NCI-H2227 treated with DMSO at 0.1 percent for 48 hours (cell line): Measurements from ENCODE around the gene DCDC2C.

Experiments
- DNase-seq: peaks from one replicate; lab custom pipeline; 2025; lab: John Stamatoyannopoulos, UW

The DCDC2C gene

DNA sequence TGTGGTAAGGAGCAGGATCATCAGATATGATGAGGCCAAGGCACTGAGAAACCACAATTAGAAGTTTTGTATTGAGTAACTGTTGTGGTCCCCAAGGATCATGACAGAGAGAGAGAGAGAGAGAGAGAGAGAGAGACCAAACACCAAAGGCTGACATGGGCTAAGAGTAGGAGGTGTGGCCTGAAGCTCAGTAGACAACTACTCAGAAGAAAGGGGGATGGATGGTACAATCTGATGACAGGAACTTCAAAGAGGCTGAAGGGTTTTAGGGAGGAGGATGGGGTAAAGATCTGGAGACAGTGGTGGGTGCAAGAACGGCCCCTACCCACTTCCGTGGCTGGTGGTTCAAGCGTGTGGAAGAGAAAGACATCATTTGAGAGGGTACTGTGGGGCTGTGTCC lies 135.0 kb downstream of the DCDC2C start:
- no peak for DNase-seq

DNA sequence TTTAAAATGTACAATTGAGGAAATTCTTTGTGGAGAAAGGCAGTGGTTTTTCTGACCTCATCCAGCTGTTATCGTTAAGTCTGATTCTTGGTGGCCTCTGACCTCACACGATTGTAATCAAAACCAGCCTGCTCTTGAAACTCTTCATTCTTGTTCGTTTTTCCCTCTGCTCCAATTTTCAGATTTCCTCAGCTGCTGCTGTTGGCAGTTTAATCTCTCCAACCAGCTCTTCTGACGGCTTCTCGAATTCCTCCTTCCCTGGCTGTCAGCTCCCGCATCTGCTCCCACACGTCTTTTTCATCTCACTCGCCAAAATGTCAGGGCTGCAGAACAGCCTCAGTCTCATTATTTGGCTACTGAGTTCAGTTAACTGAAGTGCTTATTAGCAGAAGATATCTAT lies 136.1 kb downstream of the DCDC2C start:
- no peak for DNase-seq

DNA sequence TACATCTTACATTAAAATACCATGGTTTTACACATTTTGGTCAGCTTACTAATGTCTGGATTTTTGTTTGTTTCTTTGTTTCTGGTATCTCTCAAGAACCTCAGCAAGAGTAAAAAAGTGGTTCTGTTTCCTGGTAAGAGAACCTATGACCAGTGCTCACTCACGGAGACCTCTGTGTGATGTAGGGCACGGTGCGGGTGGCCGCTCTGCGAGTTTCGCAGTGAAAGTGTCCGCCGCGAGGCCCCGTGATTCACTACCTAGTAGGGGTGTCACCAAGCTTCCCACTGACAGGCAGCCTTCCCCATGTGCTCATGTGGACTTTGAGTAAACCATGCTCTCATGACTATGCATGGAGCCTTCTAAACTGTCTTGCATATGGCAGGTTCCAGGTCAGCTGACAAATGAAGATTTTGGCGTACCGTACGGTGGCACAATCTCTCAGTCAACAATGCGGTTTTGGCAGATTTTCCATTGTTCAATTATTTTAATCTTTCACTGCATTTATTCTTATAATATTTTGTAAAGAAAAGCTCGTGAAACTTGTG lies 137.3 kb downstream of the DCDC2C start:
- DNase-seq, result no peak

DNA sequence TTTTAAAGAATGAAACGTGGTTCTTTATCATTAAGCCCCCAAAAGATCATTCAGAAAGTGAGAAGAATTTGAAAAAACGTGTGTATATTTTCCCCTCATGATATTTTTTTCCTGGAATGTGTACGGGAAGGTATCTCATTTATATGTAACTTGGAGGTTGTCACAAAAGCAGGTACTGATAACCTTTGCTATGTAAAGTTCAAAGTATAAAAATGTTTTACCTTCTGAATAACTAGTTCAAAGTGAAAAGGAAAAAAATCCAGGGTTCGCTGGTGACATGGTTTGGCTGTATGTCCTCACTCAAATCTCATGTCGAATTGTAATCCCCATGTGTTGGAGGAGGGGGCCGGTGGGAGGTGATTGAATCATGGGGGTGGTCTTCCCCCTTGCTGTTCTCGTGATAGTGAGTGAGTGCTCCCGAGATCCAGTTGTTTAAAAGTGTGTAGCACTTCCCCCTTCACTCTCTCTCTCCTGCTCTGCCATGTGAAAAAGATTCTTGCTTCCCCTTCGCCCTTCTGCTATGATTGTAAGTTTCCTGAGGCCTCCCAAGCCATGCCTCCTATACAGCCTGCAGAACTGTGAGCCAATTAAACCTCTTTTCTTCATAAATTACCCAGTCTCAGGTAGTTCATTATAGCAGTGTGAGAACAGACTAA lies 144.2 kb downstream of the DCDC2C start:
- no peak for DNase-seq

DNA sequence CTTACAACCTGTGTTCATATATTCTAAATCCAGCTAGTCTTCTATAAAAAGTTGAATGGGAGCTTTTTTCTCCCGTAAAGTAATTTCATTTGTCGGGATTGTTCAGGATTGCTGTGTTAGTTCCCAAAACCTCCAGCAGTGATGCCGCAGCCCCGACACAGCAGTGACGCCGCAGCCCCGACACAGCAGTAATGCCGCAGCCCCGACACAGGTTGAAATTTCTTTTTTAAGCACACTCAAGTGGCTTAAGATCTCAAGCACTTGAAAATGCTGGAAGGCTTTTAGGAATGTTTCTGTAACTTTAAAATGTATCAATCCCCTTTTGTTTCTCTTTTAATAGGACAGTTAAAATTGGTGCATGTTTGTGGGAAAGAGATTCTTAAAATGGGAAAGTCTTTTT lies 145.4 kb downstream of the DCDC2C start:
- DNase-seq, result no peak

DNA sequence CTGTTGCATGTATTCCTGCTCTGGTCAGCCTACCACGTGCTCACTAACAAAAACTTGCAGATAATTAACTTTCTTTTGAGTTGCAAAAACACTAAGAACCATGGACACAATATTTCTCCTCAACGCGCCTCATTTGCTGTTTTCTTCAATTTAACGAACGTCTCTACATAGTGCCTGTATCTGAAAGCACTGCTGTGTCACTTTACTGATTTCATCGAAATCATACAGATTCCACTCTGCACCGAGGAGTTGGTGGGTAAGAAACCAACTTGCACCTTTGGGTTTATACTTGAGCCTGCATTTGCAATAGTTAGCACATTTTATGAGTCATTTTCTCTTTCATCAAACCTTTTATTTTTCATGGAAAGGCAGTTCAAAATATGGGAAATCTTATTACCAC lies 145.8 kb downstream of the DCDC2C start:
- DNase-seq, result no peak

DNA sequence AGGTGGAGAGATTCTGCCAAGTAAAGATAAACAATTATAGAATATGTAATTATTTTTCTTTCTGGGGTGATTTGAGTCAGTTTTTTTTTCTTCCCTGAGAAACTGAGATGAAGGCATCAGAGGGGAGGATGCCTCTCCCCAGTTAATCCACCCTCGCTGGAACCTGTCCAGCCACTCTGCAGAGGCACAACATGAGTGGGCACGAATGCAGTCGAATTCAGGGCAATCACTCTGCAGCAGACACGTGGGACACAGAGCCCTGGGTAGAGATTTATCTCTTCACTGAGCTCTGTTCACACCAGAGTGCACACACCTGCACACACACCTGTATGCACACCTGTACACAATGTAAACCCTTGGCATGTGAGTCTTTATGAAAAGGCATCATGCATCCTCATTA lies 154.2 kb downstream of the DCDC2C start:
- DNase-seq, result peak; percentile 70

DNA sequence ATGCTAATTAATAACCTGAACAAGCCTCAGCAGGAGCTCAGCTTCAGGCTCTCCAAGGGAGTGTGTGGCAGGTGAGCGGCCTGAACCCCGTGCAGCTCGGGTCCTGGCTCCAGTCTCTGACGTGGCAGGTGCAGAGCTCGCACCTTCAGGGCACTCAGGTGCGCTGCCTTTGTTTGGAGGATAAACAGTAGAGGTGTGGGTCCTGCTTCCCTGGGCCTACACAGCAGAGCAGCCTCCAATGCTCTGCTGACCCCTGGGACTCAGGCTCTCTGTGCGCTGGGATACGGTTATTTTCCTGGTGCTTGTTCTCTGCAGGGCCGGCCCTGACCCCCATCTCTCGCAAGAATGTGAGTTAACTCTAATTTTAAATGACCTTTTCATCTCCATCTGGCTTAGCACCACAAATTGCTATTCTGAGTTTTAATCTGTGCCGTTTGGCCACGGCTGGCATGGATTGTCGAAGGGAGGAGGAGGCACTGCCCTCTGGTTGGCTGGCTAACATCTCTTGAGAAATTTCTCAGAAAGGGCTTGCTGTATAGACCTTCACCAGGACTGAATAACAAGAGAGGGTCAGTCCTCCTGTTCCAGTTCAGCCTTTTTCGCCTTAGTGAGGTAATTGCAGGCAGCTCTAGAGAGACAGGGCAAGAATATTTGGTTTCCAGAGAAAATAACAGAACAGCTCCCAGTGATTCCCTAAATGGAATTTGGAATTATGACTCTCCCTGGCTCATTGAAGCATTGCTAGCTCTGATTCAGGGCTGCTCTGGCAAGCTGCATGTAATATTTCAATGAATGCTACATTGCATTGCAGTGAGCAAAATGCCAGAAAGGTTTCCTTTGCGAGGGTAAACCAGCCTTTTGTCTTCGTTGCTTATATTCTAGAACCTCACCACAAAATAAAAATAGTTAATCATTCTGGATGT lies 161.8 kb downstream of the DCDC2C start:
- DNase-seq, result no peak

DNA sequence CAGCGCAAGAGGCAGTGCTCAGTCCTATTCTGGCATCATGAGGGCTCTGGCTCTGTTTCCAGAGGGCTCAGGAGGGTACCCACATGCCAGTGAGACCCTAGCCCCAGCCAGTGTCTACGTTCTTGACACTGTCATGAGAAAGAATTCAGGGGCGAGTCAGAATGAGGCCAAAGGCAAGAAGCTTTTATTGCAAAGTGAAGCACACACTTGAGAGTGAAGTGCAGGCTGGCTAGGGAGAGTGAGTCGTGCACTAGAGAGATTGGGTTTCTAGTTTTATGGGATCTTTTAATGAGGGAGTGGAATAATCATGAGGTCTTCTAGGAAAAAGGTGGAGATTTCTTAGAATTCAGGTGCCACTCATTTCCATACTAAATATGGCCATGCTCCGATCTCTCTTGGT lies 164.1 kb downstream of the DCDC2C start:
- DNase-seq, result no peak

DNA sequence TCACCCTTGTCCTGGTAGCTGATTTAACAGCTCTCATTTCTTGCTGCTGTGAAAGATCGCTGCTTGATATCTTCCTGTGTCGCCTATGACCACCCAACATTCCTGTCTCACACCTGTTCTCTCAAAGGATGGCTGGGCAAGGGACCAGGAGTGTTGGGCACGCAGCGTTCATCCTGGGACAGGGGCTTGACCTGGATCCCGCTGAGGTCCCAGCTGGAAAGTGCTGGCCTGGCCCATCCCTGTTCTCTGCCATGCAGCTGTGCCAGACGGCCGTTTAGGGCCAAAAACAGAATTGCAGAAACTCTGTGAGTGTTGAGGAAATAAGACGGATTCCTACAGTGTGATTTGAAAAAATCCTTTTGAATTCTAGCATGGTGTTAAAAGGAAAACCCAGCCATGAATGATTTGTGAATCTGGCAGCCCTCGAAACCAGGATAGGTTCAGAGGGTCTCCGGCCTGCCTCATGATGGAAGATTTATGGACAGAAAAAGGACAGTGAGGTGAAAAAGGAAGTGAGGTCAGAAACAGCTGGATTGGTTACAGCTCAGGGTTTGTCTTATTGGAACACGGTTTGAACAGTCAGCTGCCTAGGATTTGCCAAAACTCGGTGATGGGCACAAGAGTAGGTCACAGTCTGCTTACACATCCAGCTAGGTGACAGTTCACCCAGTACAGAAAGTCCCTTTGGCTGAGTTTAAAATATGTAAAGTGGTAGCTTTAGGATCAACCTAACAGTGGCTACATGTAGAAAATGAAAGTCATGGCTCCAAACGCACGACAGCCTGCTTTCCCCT lies 164.8 kb downstream of the DCDC2C start:
- no peak for DNase-seq

DNA sequence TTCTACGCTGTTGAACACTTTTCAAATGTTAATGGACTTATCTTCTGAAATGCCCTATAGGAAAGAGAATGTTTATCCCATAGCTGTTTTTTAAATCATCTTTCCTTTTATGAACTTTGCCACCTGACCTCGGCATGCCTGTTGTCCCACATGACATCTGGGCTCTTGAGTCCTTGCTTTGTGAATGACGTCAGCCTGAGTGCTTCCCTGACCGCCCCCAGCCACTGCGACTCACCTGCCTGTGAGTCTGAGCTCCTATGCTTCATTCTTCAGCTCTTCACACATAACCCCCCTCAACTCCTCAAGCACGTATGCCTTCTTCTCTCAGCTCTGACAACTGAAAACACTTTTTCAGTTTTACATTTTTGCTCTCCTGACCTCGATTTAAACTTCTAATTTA lies 166.8 kb downstream of the DCDC2C start:
- no peak for DNase-seq

DNA sequence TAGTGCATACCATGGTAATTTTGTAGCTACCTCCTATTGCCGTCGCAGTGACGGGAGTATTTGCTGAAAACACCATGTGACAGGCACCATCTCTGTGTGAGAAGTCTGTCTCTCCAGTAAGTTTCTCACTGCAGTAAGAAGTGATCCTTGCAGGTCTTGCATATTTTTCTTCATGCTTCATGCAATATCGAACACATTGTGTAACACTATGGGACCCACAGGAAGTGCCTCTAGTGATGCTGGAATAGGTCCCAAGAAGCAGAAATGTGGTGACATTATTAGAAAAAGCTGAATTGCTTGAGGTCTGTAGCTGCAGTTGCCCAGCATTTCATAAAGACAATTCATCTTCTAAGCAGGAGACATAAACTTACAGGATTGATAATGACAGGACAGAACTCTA lies 167.6 kb downstream of the DCDC2C start:
- DNase-seq, result no peak

DNA sequence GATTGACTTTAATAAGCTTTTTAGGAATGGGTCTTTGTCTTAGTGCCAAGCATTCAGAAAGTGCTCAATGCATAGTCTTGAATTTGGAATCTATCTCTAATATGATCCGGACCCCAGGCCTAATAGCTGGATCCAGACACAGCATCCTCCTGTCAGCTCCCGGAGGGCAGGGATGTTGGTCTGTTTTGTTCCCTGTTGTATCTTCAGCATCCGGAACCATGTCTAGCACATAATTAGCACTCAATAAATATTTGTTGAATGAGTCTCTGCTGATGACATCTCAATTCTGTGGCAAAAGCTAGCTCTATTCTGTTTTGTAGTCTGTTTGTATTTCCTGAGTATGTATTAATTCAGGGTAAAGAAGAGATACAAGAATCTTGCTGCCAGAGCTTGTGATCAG lies 169.1 kb downstream of the DCDC2C start:
- no peak for DNase-seq

DNA sequence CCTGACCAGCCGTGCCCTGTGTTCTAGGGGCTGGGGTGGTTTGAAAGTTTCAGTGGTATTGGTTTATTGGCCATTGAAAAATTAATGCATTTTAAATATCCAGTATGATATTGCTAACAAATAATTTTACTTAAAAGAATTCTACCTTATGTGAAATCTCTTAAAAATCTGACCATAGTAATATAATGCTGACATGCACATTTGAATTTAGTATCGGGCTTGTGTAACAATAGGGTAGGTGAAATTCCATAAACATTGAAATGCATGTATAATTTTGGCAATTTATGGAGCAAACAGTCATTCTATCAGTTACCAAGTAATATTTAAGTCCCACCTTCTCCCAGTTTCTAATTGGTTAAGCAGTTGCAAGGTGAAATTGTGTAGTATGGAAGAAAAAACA lies 170.5 kb downstream of the DCDC2C start:
- DNase-seq, result no peak

DNA sequence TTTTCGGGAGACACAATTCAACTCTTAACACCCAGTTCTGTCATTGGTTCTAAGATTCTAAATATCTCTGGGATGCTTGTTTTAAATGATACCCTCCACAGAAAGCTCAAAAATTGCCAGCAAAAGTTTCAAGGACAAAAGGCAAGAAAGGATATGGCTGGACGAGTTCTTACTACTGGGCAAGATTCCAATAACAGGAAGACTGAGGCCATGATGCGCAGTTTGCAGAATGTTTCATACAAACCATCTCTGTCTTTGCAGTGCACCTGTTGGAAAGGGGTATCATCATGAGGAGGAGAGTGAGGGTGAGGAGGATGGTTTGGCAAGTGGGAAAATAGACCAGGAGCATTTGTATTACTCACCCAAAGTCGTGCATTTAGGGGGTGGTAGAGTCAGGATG lies 172.8 kb downstream of the DCDC2C start:
- DNase-seq, result no peak

DNA sequence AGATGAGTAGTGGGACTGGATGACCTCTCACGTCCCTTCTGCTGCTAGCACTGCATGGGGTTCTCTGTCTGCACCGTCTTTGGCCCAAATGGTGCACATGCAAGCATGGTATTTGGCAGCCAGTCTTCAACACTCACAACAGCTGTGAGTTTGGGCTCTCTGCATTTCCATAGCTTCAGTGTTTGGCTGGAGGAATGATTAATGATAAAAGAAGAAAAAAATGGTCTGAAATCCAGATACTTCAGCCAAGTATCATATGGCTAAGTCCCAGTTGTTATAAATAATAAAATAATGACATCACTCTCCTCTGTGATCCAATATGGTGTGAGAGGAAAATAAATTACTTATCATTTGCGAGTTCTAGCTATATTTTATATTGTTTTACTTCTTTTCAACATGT lies 173.3 kb downstream of the DCDC2C start:
- no peak for DNase-seq

DNA sequence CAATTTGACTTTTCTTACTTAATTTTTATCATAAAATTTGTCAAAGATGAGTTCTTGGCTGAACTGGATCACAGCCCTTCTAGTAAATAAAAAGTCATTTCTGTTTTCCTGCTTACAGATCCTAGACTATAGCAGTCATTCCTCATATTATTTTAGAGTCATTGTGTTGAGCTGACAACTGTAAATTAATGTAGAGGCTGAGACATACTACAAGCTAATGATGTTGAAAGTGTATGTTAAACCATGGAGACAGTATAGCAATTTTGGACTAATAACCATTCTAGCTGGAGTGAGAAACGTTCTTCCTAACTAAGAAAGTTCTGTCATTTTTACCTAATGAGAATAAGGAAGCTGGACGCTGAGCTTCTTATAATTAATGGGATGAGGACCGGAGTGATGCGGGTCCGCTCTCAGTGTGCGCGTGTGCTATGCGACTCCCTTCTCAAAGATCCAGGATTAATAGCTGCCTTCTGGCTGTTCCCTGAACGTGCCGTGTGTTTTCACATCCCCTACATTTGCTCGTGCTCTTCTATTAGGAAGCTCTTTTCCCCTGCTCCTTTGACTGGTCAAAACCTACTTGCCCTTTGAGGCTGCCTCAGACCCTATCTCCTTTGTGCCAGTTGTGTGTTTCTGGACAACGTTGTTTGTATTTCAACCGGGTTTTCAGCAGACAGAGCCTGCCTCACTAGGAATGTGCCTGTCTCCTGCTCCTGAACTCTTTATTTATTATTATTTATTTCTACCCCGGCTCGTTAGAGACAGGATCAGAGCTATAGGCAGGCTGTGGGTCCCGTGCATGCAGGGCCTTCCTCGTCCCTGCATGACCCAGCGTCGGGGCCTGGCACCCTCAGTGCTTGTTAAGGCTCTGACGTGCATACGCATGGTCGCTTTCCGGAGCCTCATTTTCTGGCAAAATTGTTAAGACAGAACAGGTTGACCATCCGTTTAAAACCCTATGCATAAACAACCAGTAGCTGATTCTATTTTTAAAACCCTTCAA lies 182.6 kb downstream of the DCDC2C start:
- DNase-seq, result no peak

DNA sequence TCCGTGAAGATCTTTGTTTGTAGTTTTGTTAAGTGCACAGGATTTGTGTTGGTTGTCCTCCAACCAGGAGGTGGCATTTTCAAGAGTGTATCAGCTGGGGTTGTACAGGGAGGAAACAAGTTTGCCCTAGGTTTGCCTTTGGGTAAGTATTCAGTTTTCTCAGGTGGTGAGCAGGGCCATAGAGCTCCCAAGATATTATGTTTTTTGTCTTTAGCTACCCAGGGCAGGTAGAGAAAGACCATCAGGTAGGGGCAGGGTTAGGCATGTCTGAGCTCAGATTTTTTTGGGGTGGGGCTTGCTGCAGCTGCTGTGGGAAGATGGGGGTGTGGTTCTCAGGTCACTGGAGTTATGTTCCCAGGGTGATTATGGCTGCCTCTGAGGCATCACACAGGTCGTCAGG lies 191.6 kb downstream of the DCDC2C start:
- DNase-seq, result no peak
